Memory B cell (primary cell): ENCODE data around the gene CDC26.
"Not testable (repeated sequence)": the region's sequence is repeated elsewhere in the genome, so short reads cannot be mapped to it uniquely, and the experiment has no call there.

Experiments
- ATAC-seq: fragments of 150-1000 bp; cut with Tn5 transposase; 2 replicates; pipeline ENCODE4 v1.10.0; 2021; ENCODE audit warnings: low read depth, mild to moderate bottlenecking, moderate library complexity
- DNase-seq, 2 donors: peaks; one replicate each; pipeline ENCODE4 v3.0.0; 2022; ENCODE audit warnings: low spot score in 2 of 2
- H3K27ac Mint-ChIP-seq: one replicate; pipeline ENCODE4 v1.8.0; 2022; ENCODE audit warnings: mild to moderate bottlenecking, moderate library complexity, mixed read lengths
- H3K27me3 Mint-ChIP-seq: one replicate; pipeline ENCODE4 v1.8.0; 2022; ENCODE audit warnings: mixed read lengths
- H3K36me3 Mint-ChIP-seq: one replicate; pipeline ENCODE4 v1.8.0; 2022; ENCODE audit warnings: mild to moderate bottlenecking, mixed read lengths
- H3K4me1 Mint-ChIP-seq: one replicate; pipeline ENCODE4 v1.8.0; 2022; ENCODE audit warnings: mixed read lengths
- H3K4me3 Mint-ChIP-seq: one replicate; pipeline ENCODE4 v1.8.0; 2022; ENCODE audit warnings: mild to moderate bottlenecking, moderate library complexity, mixed read lengths
- H3K9me3 Mint-ChIP-seq: one replicate; pipeline ENCODE4 v1.8.0; 2022; ENCODE audit warnings: mixed read lengths

Gene CDC26

GRCh38 chr9:113301548-113301947 is 26.2 kb upstream of the CDC26 start:
- no peaks in the 10 kb centered on the region for H3K9me3 Mint-ChIP-seq
- H3K36me3 Mint-ChIP-seq, result no peaks in the 10 kb centered on the region
- DNase-seq (no peak), ATAC-seq (no peak)
- peaks cover 15% of the 10 kb centered on the region for H3K27me3 Mint-ChIP-seq
- H3K4me1 Mint-ChIP-seq, result peaks cover 14% of the 10 kb centered on the region
- no peak overlapping the region for H3K4me3 Mint-ChIP-seq
- H3K27ac Mint-ChIP-seq, result no peak overlapping the region

- no peak for DNase-seq
- H3K36me3 Mint-ChIP-seq, result no peaks in the 10 kb centered on the region
- no peak for ATAC-seq
- peaks cover 14% of the 10 kb centered on the region for H3K4me1 Mint-ChIP-seq
- peaks cover 11% of the 10 kb centered on the region for H3K27me3 Mint-ChIP-seq
- no peak overlapping the region for H3K27ac Mint-ChIP-seq
- H3K9me3 Mint-ChIP-seq, result no peaks in the 10 kb centered on the region
- no peak overlapping the region for H3K4me3 Mint-ChIP-seq
These were observed 24.5 kb upstream of the CDC26 start for GRCh38 chr9:113299800-113300292.

- DNase-seq, result no peak
- Mint-ChIP-seq H3K4me1 (peaks cover 14% of the 10 kb centered on the region), H3K36me3 (no peaks in the 10 kb centered on the region), H3K27ac (no peak overlapping the region), H3K9me3 (no peaks in the 10 kb centered on the region), H3K4me3 (no peak overlapping the region), H3K27me3 (peaks cover 10% of the 10 kb centered on the region)
- no peak for ATAC-seq
These were observed 23.8 kb upstream of the CDC26 start for GRCh38 chr9:113298924-113299770.

GRCh38 chr9:113298311-113298710 is 22.9 kb upstream of the CDC26 start:
- H3K4me3 Mint-ChIP-seq, result no peak overlapping the region
- H3K4me1 Mint-ChIP-seq, result peaks cover 14% of the 10 kb centered on the region
- peaks cover 9% of the 10 kb centered on the region for H3K27me3 Mint-ChIP-seq
- no peak for DNase-seq
- H3K9me3 Mint-ChIP-seq, result no peaks in the 10 kb centered on the region
- ATAC-seq, result no peak
- H3K36me3 Mint-ChIP-seq, result no peaks in the 10 kb centered on the region
- H3K27ac Mint-ChIP-seq, result no peak overlapping the region

- Mint-ChIP-seq H3K27ac (peak overlapping the region; percentile 33), H3K4me1 (peaks cover 10% of the 10 kb centered on the region), H3K9me3 (no peaks in the 10 kb centered on the region), H3K36me3 (peaks cover 2% of the 10 kb centered on the region), H3K27me3 (peaks cover 5% of the 10 kb centered on the region), H3K4me3 (peak overlapping the region; percentile 44)
- DNase-seq (no peak), ATAC-seq (peak; percentile 64)
These were observed 21.6 kb upstream of the CDC26 start for GRCh38 chr9:113296796-113297558.

- H3K36me3 Mint-ChIP-seq, ATAC-seq: not testable (repeated sequence)
These were observed 20.9 kb upstream of the CDC26 start for GRCh38 chr9:113296247-113296646.

GRCh38 chr9:113293285-113293878 is 18.0 kb upstream of the CDC26 start:
- Mint-ChIP-seq H3K27me3 (no peaks in the 10 kb centered on the region), H3K9me3 (no peaks in the 10 kb centered on the region), H3K36me3 (peaks cover 22% of the 10 kb centered on the region), H3K4me1 (peaks cover 10% of the 10 kb centered on the region), H3K27ac (no peak overlapping the region), H3K4me3 (no peak overlapping the region)
- ATAC-seq, result no peak
- DNase-seq, result no peak

More at GRCh38 chr9:113296247-113296646, 20.9 kb upstream of the CDC26 start:
- not testable (repeated sequence) for DNase-seq, H3K27me3 Mint-ChIP-seq, H3K4me3 Mint-ChIP-seq, H3K4me1 Mint-ChIP-seq, H3K9me3 Mint-ChIP-seq, H3K27ac Mint-ChIP-seq

GRCh38 chr9:113290052-113290607 is 14.8 kb upstream of the CDC26 start:
- H3K27ac Mint-ChIP-seq, result no peak overlapping the region
- DNase-seq (no peak), ATAC-seq (no peak)
- no peaks in the 10 kb centered on the region for H3K4me1 Mint-ChIP-seq
- H3K36me3 Mint-ChIP-seq, result peaks cover 30% of the 10 kb centered on the region
- H3K27me3 Mint-ChIP-seq, result no peaks in the 10 kb centered on the region
- H3K9me3 Mint-ChIP-seq, result no peaks in the 10 kb centered on the region
- no peak overlapping the region for H3K4me3 Mint-ChIP-seq

- Mint-ChIP-seq H3K9me3 (no peaks in the 10 kb centered on the region), H3K27me3 (no peaks in the 10 kb centered on the region), H3K36me3 (peaks cover 36% of the 10 kb centered on the region), H3K27ac (no peak overlapping the region), H3K4me3 (no peak overlapping the region), H3K4me1 (no peaks in the 10 kb centered on the region)
- DNase-seq (no peak), ATAC-seq (no peak)
These were observed 13.7 kb upstream of the CDC26 start for GRCh38 chr9:113289091-113289490.

GRCh38 chr9:113281356-113281755 is 6.0 kb upstream of the CDC26 start:
- Mint-ChIP-seq H3K4me1 (peaks cover 10% of the 10 kb centered on the region), H3K27me3 (no peaks in the 10 kb centered on the region), H3K9me3 (no peaks in the 10 kb centered on the region), H3K4me3 (no peak overlapping the region), H3K27ac (peak overlapping the region; percentile 22), H3K36me3 (peaks cover 42% of the 10 kb centered on the region)
- DNase-seq (no peak), ATAC-seq (no peak)

- ATAC-seq, result no peak
These were observed 3.5 kb upstream of the CDC26 start for GRCh38 chr9:113278840-113279239.

GRCh38 chr9:113274474-113275156 is 757 bp downstream of the CDC26 start:
- Mint-ChIP-seq H3K9me3 (no peaks in the 10 kb centered on the region), H3K36me3 (peaks cover 20% of the 10 kb centered on the region), H3K4me3 (no peak overlapping the region), H3K27me3 (no peaks in the 10 kb centered on the region), H3K4me1 (peaks cover 12% of the 10 kb centered on the region), H3K27ac (no peak overlapping the region)
- DNase-seq (peak; percentile 29 to 57), ATAC-seq (peak; percentile 7)

More at GRCh38 chr9:113278840-113279239, 3.5 kb upstream of the CDC26 start:
- no peak overlapping the region for H3K4me3 Mint-ChIP-seq
- H3K4me1 Mint-ChIP-seq, result peaks cover 12% of the 10 kb centered on the region
- peaks cover 33% of the 10 kb centered on the region for H3K36me3 Mint-ChIP-seq
- H3K27ac Mint-ChIP-seq, result peak overlapping the region; percentile 7
- no peaks in the 10 kb centered on the region for H3K27me3 Mint-ChIP-seq
- no peak for DNase-seq
- no peaks in the 10 kb centered on the region for H3K9me3 Mint-ChIP-seq

GRCh38 chr9:113269871-113270270 is 5.5 kb downstream of the CDC26 start:
- no peak for DNase-seq
- Mint-ChIP-seq H3K9me3 (no peaks in the 10 kb centered on the region), H3K36me3 (peaks cover 29% of the 10 kb centered on the region), H3K27me3 (no peaks in the 10 kb centered on the region), H3K4me1 (peaks cover 12% of the 10 kb centered on the region), H3K27ac (no peak overlapping the region), H3K4me3 (no peak overlapping the region)
- ATAC-seq, result no peak
